ENCODE results near the gene VAMP2. TPM values are rescaled to one million over a fixed set of nuclear protein-coding genes. Genes with fewer than 3 reads are reported as not detected.

Gene VAMP2
- total and polyA plus RNA-seq, 2 of the 4 experiments (the other 2 are of a cell fraction): 2.3 to 33.3 TPM

- TF ChIP-seq CEBPB (IDR thresholded peaks at IDR 0.05; ENCODE audit: low read depth, low read length): no peak
Observed at GRCh38 chr17:8159459-8160223, 3.1 kb downstream of the VAMP2 start (continued).

GRCh38 chr17:8159032-8159400 lies 3.7 kb downstream of the VAMP2 start:
- Histone ChIP-seq H3K18ac (ENCODE audit: low read depth, low read length) (no peak overlapping the region), H2AK9ac (replicated peaks; ENCODE audit: low read depth, low read length, poor library complexity) (no peak overlapping the region), H3K36me3 (ENCODE audit: control insufficient read depth, insufficient read depth, low read length) (peaks cover 15% of the 10 kb centered on the region), H3K4ac (ENCODE audit: low read depth, low read length) (no peak overlapping the region), H4K8ac (ENCODE audit: low read depth in 2 of 2, low read length in 2 of 2) (no peak overlapping the region), H2BK15ac (ENCODE audit: low read depth, low read length) (no peak overlapping the region), H4K5ac (ENCODE audit: low read depth, low read length) (no peak overlapping the region), H3K23ac (ENCODE audit: low read depth, low read length) (no peak overlapping the region), H2AK5ac (ENCODE audit: low read depth, low read length) (no peak overlapping the region), H2AFZ (replicated peaks; ENCODE audit: low read length, poor library complexity) (no peak overlapping the region), H4K20me1 (ENCODE audit: insufficient read depth, low read length) (peaks cover 14% of the 10 kb centered on the region), H2BK5ac (ENCODE audit: low read depth, low read length, poor library complexity, severe bottlenecking) (no peak overlapping the region), H3K4me3 (ENCODE audit: insufficient read depth, low read depth, low read length) (no peak overlapping the region), H4K91ac (ENCODE audit: insufficient read depth, low read depth, low read length) (no peak overlapping the region), H3K9me3 (ENCODE audit: control insufficient read depth, insufficient read depth, low read length) (no peaks in the 10 kb centered on the region), H3K27me3 (ENCODE audit: control insufficient read depth, insufficient read depth, low read length) (no peaks in the 10 kb centered on the region), H3K4me1 (ENCODE audit: control insufficient read depth, insufficient read depth, low read length) (peaks cover 26% of the 10 kb centered on the region), H3K9ac (ENCODE audit: low read depth, low read length) (no peak overlapping the region), H2BK20ac (ENCODE audit: low read depth, low read length) (no peak overlapping the region), H3K56ac (ENCODE audit: extremely low read depth, insufficient read depth, low read length) (no peak overlapping the region), H3K9me1 (ENCODE audit: insufficient read depth, low read length) (peaks cover 14% of the 10 kb centered on the region), H3K79me1 (ENCODE audit: low read depth in 1 of 2, low read length in 2 of 2) (peaks cover 21 to 53% of the 10 kb centered on the region in 2 experiments), H3K4me2 (ENCODE audit: low read depth, low read length) (no peak overlapping the region), H3K14ac (replicated peaks; ENCODE audit: low read depth, low read length) (no peak overlapping the region), H3K27ac (ENCODE audit: insufficient read depth, low read length) (no peak overlapping the region), H2BK120ac (ENCODE audit: low read depth, low read length) (no peak overlapping the region)
- in situ Hi-C loops (cut with MboI; ENCODE audit: low sequenced_read_pairs) (loop anchor here (25.0 kb wide), 1 partner anchor 922 kb away; the partner anchor contains the start of genes DVL2, GABARAP and PHF23), intact Hi-C loops (cut with micrococcal nuclease) (loop anchor here (5.0 kb wide), 1 partner anchor 77 kb away; no protein-coding TSS in a partner anchor), dilution Hi-C loops (cut with HindIII; ENCODE audit: low sequenced_read_pairs, unreplicated experiment) (no loop called here)
- DNase-seq: no peak
- ChIA-PET CTCF (interaction anchor here (1.1 kb wide), 1 partner anchor 21 kb away, joined by 3 read pairs; no protein-coding TSS in a partner anchor), POLR2A (ENCODE audit: unreplicated experiment) (interaction anchor here (1.1 kb wide), 1 partner anchor 14 kb away, joined by 4 read pairs; no protein-coding TSS in a partner anchor)
- BruUV-seq (replicated peaks): no TSS peak
- WGBS, 2 experiments (ENCODE audit: extremely low coverage in 2 of 2, insufficient read length in 1 of 2): no CpG with 5 or more reads among the region's 3 CpGs
- ATAC-seq (ENCODE audit: low read depth): no peak
- no peak for TF ChIP-seq BHLHE40 (IDR thresholded peaks at IDR 0.05; ENCODE audit: low read depth, low read length)
- no peak for TF ChIP-seq RFX5 (IDR thresholded peaks at IDR 0.05; ENCODE audit: low read depth, low read length)
- no peak for TF ChIP-seq SMC3 (IDR thresholded peaks at IDR 0.05; ENCODE audit: low read depth, low read length)
- TF ChIP-seq RCOR1 (IDR thresholded peaks at IDR 0.05; ENCODE audit: insufficient replicate concordance, low read length): no peak
- no peak for TF ChIP-seq MAFK (IDR thresholded peaks at IDR 0.05; ENCODE audit: low read depth, low read length)
- TF ChIP-seq, protein P1, sequence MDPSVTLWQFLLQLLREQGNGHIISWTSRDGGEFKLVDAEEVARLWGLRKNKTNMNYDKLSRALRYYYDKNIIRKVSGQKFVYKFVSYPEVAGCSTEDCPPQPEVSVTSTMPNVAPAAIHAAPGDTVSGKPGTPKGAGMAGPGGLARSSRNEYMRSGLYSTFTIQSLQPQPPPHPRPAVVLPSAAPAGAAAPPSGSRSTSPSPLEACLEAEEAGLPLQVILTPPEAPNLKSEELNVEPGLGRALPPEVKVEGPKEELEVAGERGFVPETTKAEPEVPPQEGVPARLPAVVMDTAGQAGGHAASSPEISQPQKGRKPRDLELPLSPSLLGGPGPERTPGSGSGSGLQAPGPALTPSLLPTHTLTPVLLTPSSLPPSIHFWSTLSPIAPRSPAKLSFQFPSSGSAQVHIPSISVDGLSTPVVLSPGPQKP (IDR thresholded peaks at IDR 0.05; ENCODE audit: borderline replicate concordance, low read depth, low read length): no peak
- no peak for TF ChIP-seq FOS (IDR thresholded peaks at IDR 0.05; ENCODE audit: low read depth, low read length)
- TF ChIP-seq CTCF (conservative IDR thresholded peaks at IDR 0.05; ENCODE audit: low read depth, low read length): no peak
- no peak for TF ChIP-seq MAZ (IDR thresholded peaks at IDR 0.05; ENCODE audit: borderline replicate concordance, low read depth, low read length)
- TF ChIP-seq RAD21 (IDR thresholded peaks at IDR 0.05; ENCODE audit: low read length): no peak
- no peak for TF ChIP-seq POLR2A (IDR thresholded peaks at IDR 0.05; ENCODE audit: low read depth, low read length)
- no peak for TF ChIP-seq NFE2L2 (IDR thresholded peaks at IDR 0.05; ENCODE audit: low read depth, low read length)
